HG03460 (cell line): Measurements from ENCODE around the gene NFIC.
"Not testable (repeated sequence)": the region's sequence is repeated elsewhere in the genome, so short reads cannot be mapped to it uniquely, and the experiment has no call there.

ENCODE experiments used
- ATAC-seq: cut with Tn5 transposase; IDR thresholded peaks from one replicate; pipeline ENCODE4 v1.9.1; 2021; ENCODE audit not compliant: unreplicated experiment

The NFIC gene

GRCh38 chr19:3336680-3337523 is 29.5 kb upstream of the NFIC start:
- no peak for ATAC-seq

GRCh38 chr19:3338541-3339181 is 27.7 kb upstream of the NFIC start:
- ATAC-seq = no peak

GRCh38 chr19:3340340-3340739 is 26.0 kb upstream of the NFIC start:
- ATAC-seq = no peak

GRCh38 chr19:3342246-3342645 is 24.1 kb upstream of the NFIC start:
- no peak for ATAC-seq

- ATAC-seq = not testable (repeated sequence)
Measured at GRCh38 chr19:3342962-3343361, 23.4 kb upstream of the NFIC start.

- ATAC-seq = no peak
Measured at GRCh38 chr19:3343619-3344502, 22.5 kb upstream of the NFIC start.

GRCh38 chr19:3344608-3345598 is 21.5 kb upstream of the NFIC start:
- ATAC-seq = no peak

- ATAC-seq = no peak
Measured at GRCh38 chr19:3345850-3346460, 20.4 kb upstream of the NFIC start.

- ATAC-seq = no peak
Measured at GRCh38 chr19:3346677-3347353, 19.6 kb upstream of the NFIC start.

- ATAC-seq = no peak
Measured at GRCh38 chr19:3348042-3348441, 18.3 kb upstream of the NFIC start.

- ATAC-seq = not testable (repeated sequence)
Measured at GRCh38 chr19:3348469-3348868, 17.9 kb upstream of the NFIC start.

- ATAC-seq = no peak
Measured at GRCh38 chr19:3350014-3350663, 16.2 kb upstream of the NFIC start.

- no peak for ATAC-seq
Measured at GRCh38 chr19:3351702-3352447, 14.5 kb upstream of the NFIC start.

GRCh38 chr19:3353493-3353892 is 12.9 kb upstream of the NFIC start:
- ATAC-seq = no peak

- ATAC-seq = no peak
Measured at GRCh38 chr19:3356805-3357204, 9.6 kb upstream of the NFIC start.

- no peak for ATAC-seq
Measured at GRCh38 chr19:3357271-3357991, 9.0 kb upstream of the NFIC start.

GRCh38 chr19:3357992-3358688 is 8.2 kb upstream of the NFIC start:
- ATAC-seq = no peak
